AG08396 (cell line): ENCODE measurements around the gene WDR86.

Experiments used
- DNase-seq: peaks from one replicate; pipeline ENCODE4 v3.0.0; 2012; ENCODE audit warnings: low spot score, mixed read lengths

Gene WDR86

DNA sequence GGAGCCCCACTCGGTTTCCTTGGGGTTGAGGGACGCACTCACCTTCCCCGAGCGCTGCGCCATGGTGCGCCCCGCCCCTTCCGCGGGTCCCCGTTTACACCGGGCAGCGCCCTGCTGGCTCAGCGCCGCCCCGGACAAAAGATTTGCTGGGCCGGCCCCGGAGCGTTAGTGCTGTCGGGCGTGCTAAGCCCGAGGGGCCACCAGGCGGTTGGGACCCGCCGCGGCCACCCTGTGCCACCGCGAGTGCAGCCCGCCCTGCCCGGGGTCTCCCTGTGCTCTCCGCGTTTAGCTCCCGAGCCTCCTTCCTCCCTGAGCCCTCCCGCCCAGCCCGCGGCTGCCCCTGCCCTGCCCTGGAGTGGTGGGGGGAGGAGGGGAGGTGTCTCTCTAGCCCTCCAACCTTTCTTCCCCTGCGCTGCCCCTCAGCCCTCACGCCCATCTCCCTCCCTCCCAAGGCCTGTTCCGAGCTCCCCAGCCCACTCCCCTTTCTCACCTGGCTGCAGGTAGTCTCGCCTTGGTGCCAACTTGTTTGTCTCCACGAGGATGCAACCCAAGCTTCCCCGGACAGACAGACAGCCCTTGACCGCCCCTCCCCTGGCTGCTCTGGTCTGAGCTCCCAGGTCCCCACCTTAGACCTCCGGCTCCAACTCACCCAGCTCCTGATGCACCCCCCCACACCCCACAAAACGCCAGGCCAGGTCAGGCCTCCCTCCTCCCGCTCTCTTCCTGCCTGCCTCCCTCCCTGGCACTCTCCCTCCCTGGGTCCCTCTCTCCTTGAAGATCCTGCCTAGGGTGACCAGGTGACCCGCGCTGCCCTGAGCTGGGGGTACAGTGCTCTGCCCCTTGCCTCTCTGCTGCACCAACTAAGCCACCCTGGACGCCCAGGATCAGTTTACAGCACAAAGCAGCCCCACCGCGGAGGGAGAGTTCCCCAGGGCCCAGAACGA is 30.3 kb upstream of the WDR86 start, which contains the start of gene CRYGN:
Gene CRYGN, minus strand, starts transcription at position 287 of the 944 bp plus-strand sequence. Its CDS starts 224 bp downstream, at position 63.
- no peak for DNase-seq

DNA sequence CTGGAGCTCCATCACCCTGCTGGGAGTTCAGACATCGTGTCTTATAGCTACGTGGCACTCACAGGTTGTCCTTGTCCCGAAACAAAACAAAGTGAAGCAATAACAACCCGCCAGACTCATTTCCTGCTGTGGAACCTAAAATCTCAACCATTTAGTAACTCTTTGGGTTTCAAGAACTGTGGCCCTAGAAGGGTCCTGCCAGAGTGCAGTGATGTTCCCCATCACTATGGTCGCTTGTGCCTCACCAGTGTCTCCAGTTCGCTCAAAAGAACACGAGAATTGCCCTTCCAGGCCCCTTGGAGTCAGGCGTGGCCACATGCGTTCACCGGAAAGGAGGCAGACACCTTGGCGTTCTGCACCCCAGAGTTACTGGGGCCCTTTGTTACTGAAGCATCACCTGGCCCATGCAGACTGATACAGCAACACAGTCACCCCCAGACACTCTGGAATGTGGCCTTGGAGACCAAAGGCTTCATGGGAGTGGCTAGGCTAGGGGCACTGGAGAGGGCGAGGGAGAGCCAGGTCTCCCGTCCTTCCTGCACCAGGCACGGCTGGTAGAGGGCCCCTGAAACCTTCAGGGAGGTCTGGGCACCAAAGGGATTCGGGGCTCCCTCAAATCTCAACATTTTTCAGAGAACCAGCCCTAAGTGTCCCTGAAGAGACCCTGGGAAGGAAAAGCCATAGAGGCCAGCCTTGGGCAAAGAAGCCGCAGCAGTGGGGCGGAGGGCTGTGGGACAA is 29.2 kb upstream of the WDR86 start:
- no peak for DNase-seq

DNA sequence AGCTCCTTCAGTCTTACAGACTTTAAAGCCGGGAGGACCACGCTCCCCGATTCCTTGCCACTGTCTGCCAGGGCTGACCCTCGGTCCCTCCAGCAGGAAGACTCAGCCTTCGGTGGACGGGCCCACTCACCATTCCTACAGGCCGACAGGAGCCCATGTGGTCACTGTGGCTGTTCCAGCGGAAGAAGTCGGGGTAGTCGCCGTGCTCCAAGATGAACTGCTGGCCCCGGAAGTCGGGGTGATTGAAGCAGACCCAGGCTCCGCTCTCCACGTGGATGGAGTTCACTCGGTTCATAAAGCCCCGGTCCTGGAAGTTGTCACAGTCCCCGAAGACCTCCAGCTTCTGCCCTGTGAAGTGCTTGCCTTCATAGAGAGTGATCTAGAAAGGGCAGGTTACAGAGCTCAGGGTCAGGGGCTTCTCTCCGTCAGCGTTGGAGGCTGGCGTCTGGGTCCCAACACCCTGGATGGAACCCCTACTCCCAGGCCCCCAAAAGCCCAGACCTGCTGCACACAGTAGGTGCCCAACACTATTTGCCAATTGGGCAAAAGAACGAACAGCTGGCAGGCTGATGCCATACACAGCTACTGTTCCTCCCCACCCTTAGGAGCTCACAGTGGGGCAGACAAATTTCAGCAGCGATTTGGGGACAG is 28.2 kb upstream of the WDR86 start:
- DNase-seq: no peak

DNA sequence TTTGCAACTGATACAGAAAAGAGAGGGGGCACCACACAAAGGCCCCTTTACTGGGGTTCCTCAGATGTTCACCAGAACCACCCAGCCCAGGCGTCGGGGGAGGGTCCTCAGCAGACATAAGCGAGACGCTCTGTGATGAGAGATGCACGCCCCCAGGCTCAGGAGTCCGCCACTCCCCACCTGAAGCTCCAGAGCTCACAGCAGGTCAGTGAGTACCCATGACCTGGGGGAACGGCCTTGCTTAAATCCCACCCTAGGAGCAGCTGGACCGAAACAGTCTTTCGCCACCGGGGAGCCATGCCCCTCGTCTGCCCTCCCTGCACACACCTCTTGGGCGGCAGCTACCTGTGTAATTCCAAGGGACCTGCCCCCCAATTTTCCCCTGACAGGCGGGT is 27.3 kb upstream of the WDR86 start:
- DNase-seq: no peak

DNA sequence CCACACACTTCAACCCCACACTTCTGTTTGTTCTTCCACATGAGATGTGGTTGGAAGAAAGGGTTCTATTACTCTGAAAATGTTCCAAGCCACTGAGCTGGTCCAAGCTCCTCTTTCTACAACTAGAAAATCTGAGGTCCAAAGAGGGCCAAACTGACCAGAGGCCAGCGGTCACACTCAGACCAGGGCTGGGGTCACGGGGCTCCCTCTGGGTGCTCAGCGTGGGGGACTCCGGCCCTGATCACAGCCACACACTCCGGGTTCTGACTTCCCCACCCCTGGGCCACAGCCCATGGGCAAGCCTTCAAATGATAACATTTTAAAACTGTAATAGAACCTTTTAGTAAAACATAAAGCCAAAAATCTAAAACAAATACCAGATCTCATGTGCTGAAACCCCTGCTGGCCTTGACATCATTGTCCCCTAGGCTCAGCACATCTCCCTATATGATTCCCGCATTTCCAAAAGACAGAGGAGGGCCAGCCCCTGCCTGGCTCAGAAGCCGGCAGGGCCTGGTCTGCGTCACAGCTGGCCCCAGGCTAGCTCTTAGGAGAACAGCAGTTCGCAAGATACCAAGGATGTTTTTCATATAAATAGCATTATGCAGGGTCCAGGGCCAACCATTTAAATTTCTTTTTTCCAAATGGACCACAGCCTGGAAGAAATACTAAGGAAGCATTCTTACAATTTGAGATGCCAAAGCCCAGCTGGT is 26.8 kb upstream of the WDR86 start:
- DNase-seq: peak; percentile 64

DNA sequence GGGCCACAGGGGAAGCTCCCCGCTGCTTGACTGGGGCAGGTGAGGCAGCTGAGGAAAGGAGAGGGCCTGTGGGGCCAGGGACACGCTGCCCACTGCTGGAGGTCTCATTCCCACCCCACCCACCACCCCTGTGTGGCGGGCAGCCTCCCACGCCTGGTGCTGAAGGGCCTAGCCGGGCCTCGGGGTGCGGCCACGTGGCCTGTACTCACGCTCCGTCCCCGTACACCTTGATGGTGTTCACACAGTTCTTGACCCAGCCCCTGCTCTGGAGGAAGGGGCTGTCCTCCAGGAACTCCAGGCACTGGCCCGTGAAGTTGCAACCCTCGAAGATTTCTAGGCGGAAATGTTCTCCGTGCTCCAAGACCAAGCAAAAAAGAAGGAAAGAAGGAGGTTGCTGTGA is 26.1 kb upstream of the WDR86 start:
- no peak for DNase-seq

DNA sequence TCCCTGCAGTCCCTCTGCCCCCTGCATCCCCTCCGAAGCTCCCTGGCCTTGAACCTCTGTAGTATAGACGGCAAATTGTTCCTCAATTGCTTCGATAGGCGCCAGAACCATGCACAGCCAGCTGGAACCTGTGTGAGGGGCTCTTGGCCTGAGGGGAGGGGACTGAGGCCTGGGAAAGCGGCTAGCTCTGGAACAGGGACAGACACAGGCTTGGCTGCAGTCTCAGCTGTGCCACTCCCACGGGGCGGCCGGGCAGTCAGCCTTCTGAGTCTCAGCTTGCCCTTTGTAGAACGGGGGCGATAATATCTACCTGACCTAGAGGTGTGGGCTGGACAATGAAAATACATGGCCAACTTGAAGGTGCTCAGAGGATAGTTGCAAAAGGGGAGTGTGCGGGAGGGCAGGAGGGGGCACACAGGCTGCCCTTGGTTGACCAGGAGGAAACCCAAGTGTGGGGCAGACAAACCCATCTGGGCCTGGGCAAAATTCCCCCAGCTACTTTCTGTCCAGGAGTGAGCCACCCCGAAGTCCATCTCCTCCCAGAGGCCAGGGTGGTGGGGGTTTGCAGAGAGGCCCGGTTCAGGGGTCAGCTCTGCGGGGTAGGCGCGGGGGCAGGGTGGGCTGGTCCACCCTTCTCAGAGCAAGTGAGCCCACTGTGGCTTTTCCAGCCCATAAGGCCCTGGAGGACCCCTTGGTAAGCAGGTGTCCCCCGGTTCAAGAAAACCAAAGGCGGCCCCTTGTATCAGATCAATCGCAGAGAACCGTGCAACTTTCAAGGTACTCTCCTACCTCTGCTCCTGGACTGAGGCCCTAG is 25.5 kb upstream of the WDR86 start:
- DNase-seq: no peak

DNA sequence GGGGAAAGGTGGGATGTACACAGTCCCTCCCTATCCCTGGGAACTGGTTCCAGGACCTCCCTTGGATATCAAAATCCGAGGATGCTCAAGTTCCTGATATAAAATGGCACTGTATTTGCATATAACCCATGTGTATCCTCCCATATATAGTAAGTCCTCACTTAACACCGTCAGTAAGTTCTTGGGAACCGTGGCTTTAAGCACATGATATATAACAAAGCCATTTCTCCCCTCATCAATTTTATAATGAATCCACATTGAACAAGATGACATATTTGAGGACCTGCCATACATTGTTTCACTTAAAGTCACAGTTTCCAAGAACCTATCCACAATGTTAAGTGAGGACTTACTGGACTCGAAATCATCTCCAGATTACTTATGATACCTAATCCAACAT is 24.7 kb upstream of the WDR86 start:
- no peak for DNase-seq

DNA sequence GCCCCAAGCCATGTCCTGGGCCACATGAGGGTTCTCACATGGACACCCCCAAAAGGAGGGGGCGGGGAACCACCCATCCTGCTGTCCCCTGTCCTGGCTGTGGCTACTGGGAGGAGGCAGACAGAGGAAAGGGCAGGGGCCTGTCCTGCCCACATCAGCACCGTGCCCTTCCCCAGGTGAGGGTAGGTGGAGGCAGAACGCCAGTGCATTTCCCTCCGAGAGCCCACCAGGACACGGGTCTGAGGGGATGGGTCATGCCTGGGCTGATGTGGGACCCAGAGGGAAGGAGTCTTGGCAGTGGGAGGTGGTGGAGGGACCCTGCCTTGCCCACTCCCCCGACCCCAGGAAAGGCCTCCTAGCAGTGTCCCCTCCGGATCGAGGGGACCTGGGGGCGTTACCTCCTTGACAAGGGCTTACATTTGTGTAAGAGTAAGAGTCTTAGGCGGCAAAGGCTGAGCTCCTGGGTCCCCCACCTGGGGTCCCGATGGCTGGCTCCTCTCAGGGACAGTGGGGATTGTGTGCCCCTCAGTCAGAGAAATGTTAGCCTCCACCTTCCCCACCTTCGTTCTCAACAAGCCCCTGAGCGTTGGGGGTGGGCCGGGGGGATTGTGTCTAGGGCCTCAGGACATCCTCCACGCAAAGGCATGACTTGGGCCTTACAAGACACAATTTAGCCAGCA is 24.0 kb upstream of the WDR86 start:
- DNase-seq: no peak

DNA sequence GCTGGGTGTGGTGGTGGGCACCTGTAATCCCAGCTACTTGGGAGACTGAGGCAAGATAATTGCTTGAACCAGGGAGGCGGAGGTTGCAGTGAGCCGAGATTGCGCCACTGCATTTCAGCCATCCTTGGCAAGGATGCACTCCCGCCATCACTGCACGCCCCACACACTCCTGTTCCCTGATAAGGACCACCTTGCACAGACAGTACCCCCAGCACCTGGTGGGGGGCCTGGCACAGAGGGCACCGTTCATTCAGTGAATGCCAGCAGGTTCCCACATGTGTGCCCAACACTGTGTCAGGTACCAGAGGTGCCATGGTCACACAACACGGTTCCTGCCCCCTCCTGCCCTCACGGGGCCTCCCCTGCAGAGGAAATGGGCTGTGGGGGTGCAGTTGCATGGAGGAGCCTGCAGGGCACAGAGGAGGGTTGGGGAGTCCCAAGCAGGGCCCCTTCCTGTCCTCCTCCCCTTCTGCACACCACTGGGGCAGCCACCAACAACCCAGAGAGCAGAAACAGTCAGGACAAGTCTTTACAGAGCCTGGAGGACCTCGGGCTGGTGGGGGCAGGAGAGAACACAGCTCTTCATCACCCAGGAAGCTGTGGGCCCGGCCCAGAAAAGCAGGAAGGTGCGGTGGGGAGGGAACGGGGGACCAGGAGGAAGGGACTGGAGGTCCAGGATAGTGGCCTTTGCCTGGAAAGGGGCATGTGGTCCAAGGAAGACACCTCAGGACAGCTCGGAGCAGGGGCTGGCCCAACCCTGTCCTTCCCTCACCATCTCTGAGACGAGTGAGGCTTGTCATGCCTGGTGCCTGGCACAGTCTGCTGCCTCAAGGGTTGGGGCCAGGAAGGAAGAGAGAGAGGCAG is 23.1 kb upstream of the WDR86 start:
- no peak for DNase-seq

DNA sequence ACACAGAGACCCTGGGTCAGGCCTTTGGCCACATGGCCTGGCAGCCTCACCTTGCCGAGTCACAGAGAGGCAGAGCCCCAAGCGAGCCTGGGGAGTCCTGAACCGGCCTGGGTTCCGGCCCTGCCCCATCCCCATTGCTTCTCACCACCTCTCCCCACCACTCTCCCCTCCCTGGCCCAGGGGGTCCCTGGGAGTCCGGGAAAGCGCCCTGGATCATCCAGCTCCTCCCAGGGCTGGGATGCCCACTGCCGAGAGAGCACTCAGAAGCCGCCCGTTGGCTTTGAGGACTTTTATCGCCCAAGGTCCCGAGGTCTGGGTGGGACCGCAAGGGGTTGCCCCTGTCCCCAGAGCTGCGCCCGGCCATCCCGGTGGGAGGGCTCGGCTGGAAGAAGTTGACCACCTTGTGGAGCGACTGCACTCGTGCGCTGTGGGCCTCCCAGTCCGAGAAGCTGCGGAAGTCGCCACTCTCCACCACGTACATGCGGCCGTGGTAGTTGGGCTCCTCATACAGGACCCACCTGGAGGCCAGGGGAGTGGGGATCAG is 22.0 kb upstream of the WDR86 start:
- DNase-seq: no peak

DNA sequence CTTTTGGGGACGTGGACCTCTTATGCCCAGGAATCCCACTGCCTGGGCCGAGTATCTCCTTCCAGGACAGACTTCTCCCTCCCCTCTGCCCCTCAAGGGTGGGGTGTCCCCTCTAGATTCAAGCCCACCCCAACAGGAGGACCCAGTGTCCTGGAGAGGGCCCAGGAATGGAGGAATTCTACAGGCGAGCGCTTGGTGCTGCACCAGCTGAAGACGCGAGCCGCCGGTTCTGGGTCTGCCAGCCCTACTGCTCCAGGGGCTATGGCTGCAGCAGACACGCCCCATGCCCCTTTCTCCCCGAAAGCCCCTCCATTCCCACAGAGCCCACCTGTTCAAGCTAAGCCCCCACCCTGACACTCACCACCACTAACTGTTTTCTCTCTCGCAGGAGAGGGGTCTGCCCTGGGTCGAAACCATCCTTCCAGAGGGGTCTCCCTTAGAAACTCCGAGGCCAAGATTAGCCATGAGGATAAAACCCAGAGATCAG is 21.5 kb upstream of the WDR86 start:
- no peak for DNase-seq

DNA sequence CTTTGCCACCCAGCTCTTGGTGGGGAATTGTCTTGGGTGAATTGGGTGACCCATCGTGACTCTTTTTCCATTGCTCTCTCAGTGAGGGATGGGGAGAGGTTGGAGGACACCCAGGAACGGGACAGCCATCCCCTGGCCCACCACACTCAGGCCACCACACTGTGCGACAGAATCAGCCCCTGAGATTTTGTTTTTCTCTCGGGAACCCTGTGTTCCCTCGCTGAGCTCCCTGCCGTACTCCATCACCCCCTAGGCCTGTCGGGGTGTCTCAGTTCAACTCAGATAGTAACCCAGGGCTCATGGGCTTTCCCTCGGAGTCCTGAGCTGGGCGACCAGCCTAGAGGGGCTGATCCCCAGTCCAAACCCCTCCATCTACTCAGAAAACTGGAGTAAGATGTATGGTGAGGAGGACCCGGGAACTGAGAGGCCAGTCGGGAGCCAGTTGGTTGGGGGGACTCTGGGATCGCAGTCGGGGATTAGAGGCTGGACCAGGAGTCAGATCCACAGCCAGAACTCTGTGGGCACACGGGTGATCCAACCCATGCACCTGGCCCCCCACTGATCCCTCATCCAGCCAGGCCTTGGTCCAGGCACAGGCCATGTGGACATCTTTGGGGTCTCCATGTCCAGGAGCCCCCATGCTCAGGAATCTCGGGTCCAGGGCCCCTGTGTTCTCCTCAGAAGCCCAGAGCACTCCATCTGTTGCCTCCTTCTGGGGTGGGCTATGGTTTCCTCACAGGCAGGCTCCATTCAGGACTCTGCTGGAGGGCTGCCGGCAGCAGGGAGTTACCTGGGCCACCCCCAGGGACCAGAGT is 20.8 kb upstream of the WDR86 start:
- DNase-seq: no peak

DNA sequence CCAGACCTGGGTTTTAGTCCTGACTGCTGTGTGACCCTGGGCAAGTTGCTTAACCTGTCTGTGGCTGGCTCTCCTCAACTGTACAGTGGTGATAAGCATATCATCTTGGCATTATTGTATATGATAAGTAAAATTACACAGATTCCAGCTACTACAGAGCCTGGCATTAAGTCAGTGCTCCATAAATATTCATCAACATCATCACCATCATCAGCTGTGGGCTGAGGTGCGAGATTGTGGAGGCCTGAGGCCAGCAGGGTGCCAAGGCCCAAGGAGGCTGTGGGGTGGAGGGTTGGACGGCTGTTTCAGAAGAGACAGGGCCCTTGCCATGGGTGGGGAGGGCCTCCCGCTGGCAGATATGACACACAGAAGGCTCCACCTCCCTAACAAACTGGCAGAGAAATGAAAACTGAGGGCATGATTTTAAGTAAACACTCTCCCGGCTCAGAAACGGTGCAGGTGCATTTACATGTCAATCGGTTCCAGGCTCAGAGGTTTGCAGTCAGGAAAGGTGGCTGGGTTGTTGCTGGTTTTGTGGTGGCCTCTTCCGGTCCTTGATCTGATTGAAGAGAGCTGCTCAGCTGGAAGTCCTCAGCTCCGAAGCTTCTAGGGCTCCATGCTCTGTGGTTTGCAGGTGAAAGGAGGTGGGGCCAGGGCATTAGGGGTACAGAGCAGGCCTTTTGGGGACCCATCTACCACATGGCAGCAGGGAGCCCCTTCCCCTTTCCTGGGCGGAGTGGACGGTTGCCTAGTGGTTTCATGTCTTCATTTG is 19.9 kb upstream of the WDR86 start:
- no peak for DNase-seq

DNA sequence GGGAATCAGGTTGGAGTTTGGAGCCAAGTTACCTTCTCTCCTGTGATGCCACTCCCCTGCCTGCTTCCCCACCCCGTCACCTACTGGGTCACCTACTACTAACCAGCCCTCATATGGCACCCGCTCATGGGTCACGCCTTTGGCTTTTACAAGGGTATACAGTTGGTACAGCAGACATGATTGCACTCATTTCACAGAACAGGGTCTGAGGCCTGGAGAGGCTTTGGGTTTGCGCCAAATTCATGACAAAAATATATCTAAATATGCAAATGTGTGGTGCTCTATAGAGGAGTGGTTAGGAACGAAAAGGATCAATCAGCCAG is 19.4 kb upstream of the WDR86 start:
- DNase-seq: no peak

DNA sequence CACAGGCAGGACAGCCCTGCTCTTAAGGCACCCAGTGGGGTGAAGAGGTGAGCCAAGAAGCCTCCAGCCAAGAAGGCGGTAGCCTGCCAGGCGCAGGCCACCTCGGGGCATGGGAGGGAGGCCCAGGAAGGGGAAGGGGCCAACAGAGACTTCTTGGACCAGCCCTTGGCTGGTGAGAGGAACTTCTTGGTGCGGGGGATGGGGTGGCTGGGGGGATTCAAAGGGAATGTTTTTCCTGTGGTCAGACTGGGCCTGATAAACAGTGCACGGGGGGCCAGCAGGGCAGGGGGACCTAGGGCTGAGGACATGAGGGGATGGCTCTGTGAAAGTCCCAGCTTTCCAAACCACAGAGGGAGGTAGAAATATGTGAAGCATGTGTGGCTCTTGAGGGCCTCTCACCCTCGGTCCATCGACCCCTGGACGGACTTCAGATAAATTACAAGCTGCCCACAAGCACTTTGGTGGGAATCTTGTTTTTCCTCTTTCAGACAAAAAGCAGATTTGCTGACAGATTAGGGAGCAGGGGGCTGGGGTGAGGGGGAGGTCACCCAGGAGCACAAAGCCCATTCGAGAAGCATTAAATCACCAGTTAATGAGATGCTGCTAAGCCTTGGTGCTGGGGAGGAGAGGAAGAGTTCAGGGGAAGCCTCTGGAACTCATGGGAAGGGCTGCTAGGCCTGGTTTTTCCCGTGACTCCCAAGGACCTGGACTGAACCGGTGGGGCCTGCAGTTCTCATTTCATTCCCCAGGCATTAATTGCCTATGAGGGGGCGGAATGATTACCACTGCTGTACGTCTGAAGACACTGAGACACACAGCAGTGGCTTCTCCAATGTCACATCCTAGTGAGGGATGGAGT is 18.8 kb upstream of the WDR86 start:
- no peak for DNase-seq
